Ecto neural progenitor cell (in vitro differentiated cells): ENCODE data around the gene FAM110C.
"Not testable (repeated sequence)": the region's sequence is repeated elsewhere in the genome, so short reads cannot be mapped to it uniquely, and the experiment has no call there.

Source experiments
- DNase-seq: peaks from one replicate; pipeline ENCODE4 v3.0.0-alpha.2; 2018; ENCODE audit warnings: low spot score

The FAM110C gene

GRCh38 chr2:42788-43187 is 3.5 kb downstream of the FAM110C start:
- DNase-seq: no peak

GRCh38 chr2:40465-40864 is 5.8 kb downstream of the FAM110C start:
- no peak for DNase-seq

GRCh38 chr2:38155-38554 is 8.2 kb downstream of the FAM110C start:
- DNase-seq: no peak

GRCh38 chr2:36318-36717 is 10.0 kb downstream of the FAM110C start:
- DNase-seq: no peak

- DNase-seq: no peak
Measured at GRCh38 chr2:35852-36251, 10.5 kb downstream of the FAM110C start.

GRCh38 chr2:33620-34019 is 12.7 kb downstream of the FAM110C start:
- DNase-seq: no peak

- DNase-seq: no peak
Measured at GRCh38 chr2:32068-32467, 14.2 kb downstream of the FAM110C start.

- no peak for DNase-seq
Measured at GRCh38 chr2:29253-29652, 17.1 kb downstream of the FAM110C start.

- DNase-seq: no peak
Measured at GRCh38 chr2:28406-28975, 17.8 kb downstream of the FAM110C start.

- DNase-seq: no peak
Measured at GRCh38 chr2:26891-27290, 19.4 kb downstream of the FAM110C start.

- no peak for DNase-seq
Measured at GRCh38 chr2:25543-25942, 20.8 kb downstream of the FAM110C start.

- not testable (repeated sequence) for DNase-seq
Measured at GRCh38 chr2:24591-24990, 21.7 kb downstream of the FAM110C start.

GRCh38 chr2:24107-24506 is 22.2 kb downstream of the FAM110C start:
- DNase-seq: no peak

- DNase-seq: no peak
Measured at GRCh38 chr2:23283-23682, 23.0 kb downstream of the FAM110C start.

GRCh38 chr2:22244-22643 is 24.1 kb downstream of the FAM110C start:
- not testable (repeated sequence) for DNase-seq

GRCh38 chr2:20259-20658 is 26.0 kb downstream of the FAM110C start:
- not testable (repeated sequence) for DNase-seq

- DNase-seq: no peak
Measured at GRCh38 chr2:19505-19904, 26.8 kb downstream of the FAM110C start.

GRCh38 chr2:18402-19271 is 27.7 kb downstream of the FAM110C start:
- no peak for DNase-seq

GRCh38 chr2:15916-16315 is 30.4 kb downstream of the FAM110C start:
- DNase-seq: not testable (repeated sequence)

- DNase-seq: peak; percentile 96
Measured at GRCh38 chr2:11248-11941, 34.9 kb downstream of the FAM110C start.

GRCh38 chr2:10222-10875 is 36.0 kb downstream of the FAM110C start:
- peak; percentile 64 for DNase-seq
